ENCODE measurements around the gene CHMP3.

- no peak for TF ChIP-seq MAX (IDR thresholded peaks at IDR 0.05)
- TF ChIP-seq EZH2 (IDR thresholded peaks at IDR 0.05), result no peak
- TF ChIP-seq POLR2A (IDR thresholded peaks at IDR 0.05; ENCODE audit: borderline replicate concordance, extremely low read depth, insufficient read depth, insufficient read length), result no peak
- no peak for TF ChIP-seq CEBPB (IDR thresholded peaks at IDR 0.05; ENCODE audit: low read depth)
- TF ChIP-seq CTCF (IDR thresholded peaks at IDR 0.05 in 2 of 3, conservative IDR thresholded peaks at IDR 0.05 in 1 of 3; ENCODE audit: borderline replicate concordance in 1 of 3, insufficient read depth in 1 of 3, low read depth in 2 of 3, low read length in 2 of 3), result no peak
- TF ChIP-seq SRF (IDR thresholded peaks at IDR 0.05; ENCODE audit: low read depth), result no peak
Observed at GRCh38 chr2:86580560-86580959, 17.3 kb upstream of the CHMP3 start.

Data from HCT116 (cell line).